Activated B cell treated with CpG ODN at 0.5 μM for 24 hours (primary cell): ENCODE data around the gene PRKG1. TPM values are rescaled to one million over a fixed set of nuclear protein-coding genes. Genes with fewer than 3 reads are reported as not detected.

Experiments used
- ATAC-seq: fragments of 200-7000 bp; cut with Tn5 transposase; one replicate; pipeline ENCODE4 v1.10.0; 2021; ENCODE audit warnings: low read depth, mild to moderate bottlenecking, moderate library complexity
- CTCF ChIA-PET: fragments of 350-600 bp; sonication (Branson Sonifier 250); formaldehyde crosslinking; loops from one replicate; lab custom pipeline; 2021; ENCODE audit warnings: antibody characterized with exemption; lab: Charles Lee
- POLR2A ChIA-PET: fragments of 350-600 bp; sonication (Branson Sonifier 250); formaldehyde crosslinking; loops from one replicate; lab custom pipeline; 2021; ENCODE audit warnings: antibody characterized with exemption; lab: Charles Lee
- DNase-seq: peaks from one replicate; pipeline ENCODE4 v3.0.0; 2022
- H3K27ac Mint-ChIP-seq: one replicate; pipeline ENCODE4 v1.8.0; 2020; ENCODE audit warnings: mixed read lengths
- H3K27me3 Mint-ChIP-seq: one replicate; pipeline ENCODE4 v1.8.0; 2021; ENCODE audit warnings: mixed read lengths
- H3K36me3 Mint-ChIP-seq: one replicate; pipeline ENCODE4 v1.8.0; 2021; ENCODE audit warnings: low read depth, mixed read lengths
- H3K4me1 Mint-ChIP-seq: one replicate; pipeline ENCODE4 v1.8.0; 2021; ENCODE audit warnings: mixed read lengths
- H3K4me3 Mint-ChIP-seq: one replicate; pipeline ENCODE4 v1.8.0; 2020; ENCODE audit warnings: mild to moderate bottlenecking, mixed read lengths
- H3K9me3 Mint-ChIP-seq: one replicate; pipeline ENCODE4 v1.8.0; 2020; ENCODE audit warnings: mixed read lengths
- intact Hi-C: fragments of 100-400 bp; cut with micrococcal nuclease; formaldehyde crosslinking; loops from one replicate; pipeline ENCODE4 v1.15.1; 2024
- total RNA-seq: library from RNA; stranded (reverse); gene quantifications from 2 replicates; pipeline ENCODE4 v1.2.3, GENCODE V29; 2022
- TF ChIP-seq, protein P1 (sequence below): fragments of 200-600 bp; IDR thresholded peaks from one replicate; pipeline ENCODE4 v1.8.0; 2022; ENCODE audit warnings: antibody characterized with exemption, mild to moderate bottlenecking

The PRKG1 gene
- total RNA-seq, 1 donor from 2014 or later: not detected

DNA sequence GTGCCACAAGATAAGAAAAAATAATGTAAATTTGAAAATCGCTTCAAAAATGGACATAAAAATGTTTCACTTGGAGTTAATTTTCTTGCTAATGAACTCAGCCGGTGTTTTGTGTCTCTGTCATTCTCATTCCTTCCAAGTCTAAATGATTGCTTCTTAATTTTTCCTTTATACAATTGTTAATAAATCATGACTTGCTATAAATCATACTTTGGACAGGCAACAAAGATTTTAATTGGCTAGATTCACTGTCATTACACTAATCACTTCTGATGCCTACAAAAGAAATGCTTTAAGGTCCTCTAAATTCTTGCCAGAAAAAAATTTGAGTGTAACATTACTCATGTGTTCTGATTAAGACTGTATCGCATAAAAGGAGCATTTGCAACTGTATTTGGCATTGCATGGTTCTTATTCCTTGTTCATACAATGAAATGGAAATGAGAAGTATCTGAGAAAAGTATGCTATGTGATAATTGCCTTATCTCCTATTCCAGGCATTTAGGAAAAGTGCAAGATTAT is 1000.3 kb downstream of the PRKG1 start:
- H3K27me3 Mint-ChIP-seq: no peaks in the 10 kb centered on the region
- intact Hi-C loops: no loop called here
- H3K36me3 Mint-ChIP-seq: no peaks in the 10 kb centered on the region
- TF ChIP-seq, protein P1, sequence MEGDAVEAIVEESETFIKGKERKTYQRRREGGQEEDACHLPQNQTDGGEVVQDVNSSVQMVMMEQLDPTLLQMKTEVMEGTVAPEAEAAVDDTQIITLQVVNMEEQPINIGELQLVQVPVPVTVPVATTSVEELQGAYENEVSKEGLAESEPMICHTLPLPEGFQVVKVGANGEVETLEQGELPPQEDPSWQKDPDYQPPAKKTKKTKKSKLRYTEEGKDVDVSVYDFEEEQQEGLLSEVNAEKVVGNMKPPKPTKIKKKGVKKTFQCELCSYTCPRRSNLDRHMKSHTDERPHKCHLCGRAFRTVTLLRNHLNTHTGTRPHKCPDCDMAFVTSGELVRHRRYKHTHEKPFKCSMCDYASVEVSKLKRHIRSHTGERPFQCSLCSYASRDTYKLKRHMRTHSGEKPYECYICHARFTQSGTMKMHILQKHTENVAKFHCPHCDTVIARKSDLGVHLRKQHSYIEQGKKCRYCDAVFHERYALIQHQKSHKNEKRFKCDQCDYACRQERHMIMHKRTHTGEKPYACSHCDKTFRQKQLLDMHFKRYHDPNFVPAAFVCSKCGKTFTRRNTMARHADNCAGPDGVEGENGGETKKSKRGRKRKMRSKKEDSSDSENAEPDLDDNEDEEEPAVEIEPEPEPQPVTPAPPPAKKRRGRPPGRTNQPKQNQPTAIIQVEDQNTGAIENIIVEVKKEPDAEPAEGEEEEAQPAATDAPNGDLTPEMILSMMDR: no peak
- H3K4me3 Mint-ChIP-seq: no peak overlapping the region
- ChIA-PET CTCF (no interaction called here), POLR2A (no interaction called here)
- H3K27ac Mint-ChIP-seq: no peak overlapping the region
- H3K9me3 Mint-ChIP-seq: no peaks in the 10 kb centered on the region
- ATAC-seq (no peak), DNase-seq (no peak)
- no peaks in the 10 kb centered on the region for H3K4me1 Mint-ChIP-seq

DNA sequence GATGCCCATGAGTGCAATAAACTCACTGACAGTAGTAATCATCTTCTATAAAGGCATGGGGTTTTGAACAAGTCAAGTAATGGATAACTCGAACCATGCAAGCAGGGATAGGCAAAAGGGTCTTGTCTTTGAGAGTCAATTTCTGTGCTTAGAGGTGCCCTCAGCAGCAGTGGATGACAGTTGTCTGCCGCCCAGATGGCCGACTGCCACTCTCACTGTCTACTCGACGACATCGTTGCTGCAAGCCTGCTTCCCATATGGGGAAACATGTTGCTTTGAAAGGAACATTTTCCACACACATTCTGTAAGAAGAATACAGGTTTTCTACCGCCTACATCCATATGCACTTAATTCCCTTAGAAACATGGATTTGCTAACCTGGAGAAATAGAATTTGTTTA is 1003.5 kb downstream of the PRKG1 start:
- H3K27me3 Mint-ChIP-seq: no peaks in the 10 kb centered on the region
- H3K9me3 Mint-ChIP-seq: no peaks in the 10 kb centered on the region
- DNase-seq (no peak), ATAC-seq (no peak)
- H3K36me3 Mint-ChIP-seq: no peaks in the 10 kb centered on the region
- ChIA-PET CTCF (no interaction called here), POLR2A (no interaction called here)
- no peaks in the 10 kb centered on the region for H3K4me1 Mint-ChIP-seq
- TF ChIP-seq, protein P1: no peak
- H3K4me3 Mint-ChIP-seq: no peak overlapping the region
- intact Hi-C loops: no loop called here
- no peak overlapping the region for H3K27ac Mint-ChIP-seq

DNA sequence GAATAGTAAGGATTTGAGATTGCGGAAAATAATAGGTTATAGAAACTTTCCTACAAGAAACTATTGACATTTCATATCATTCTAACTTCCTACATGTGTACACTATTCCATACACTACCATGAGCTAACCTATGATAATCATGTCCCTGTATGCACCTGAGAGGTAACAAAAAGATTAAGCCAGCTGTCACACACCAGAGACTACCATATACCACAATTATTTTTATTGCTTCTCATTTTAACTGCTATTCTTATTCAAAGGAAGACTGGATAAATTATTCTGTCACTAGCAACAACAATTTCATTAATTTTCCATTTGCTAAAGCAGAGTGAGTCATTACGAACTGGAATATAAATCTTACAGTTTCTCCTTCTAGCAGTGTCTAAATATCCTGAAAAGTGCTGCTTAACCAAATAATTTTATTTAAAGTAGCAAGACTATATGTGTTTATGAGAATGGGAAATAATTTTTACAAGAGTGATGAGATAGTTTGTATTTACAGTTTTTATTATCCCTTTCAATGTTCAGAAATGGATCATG is 1004.2 kb downstream of the PRKG1 start:
- POLR2A ChIA-PET: no interaction called here
- CTCF ChIA-PET: no interaction called here
- H3K36me3 Mint-ChIP-seq: no peaks in the 10 kb centered on the region
- H3K9me3 Mint-ChIP-seq: no peaks in the 10 kb centered on the region
- no peak overlapping the region for H3K4me3 Mint-ChIP-seq
- TF ChIP-seq, protein P1: no peak
- H3K4me1 Mint-ChIP-seq: no peaks in the 10 kb centered on the region
- no peak for ATAC-seq
- no peak overlapping the region for H3K27ac Mint-ChIP-seq
- H3K27me3 Mint-ChIP-seq: no peaks in the 10 kb centered on the region
- no peak for DNase-seq
- intact Hi-C loops: no loop called here

DNA sequence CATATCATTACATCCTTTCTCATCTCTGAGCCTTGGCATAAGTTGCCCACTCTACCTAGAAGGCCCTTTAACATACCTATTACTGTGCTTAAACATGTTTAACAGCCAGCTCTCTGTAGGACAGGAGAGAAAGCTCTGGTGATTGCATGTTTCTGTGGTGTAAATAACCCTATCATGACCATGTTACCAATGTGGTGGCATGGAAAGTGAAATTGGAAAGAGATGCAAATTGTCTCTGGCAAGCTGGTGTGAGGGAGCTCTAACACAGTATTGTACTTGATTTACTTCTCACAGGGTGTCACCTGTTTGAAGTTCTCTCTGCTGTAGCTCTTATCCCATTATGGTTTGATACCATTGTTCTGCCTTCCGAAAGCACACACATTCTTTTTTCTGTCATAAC is 1008.0 kb downstream of the PRKG1 start:
- H3K4me3 Mint-ChIP-seq: no peak overlapping the region
- ChIA-PET CTCF (no interaction called here), POLR2A (no interaction called here)
- no peaks in the 10 kb centered on the region for H3K9me3 Mint-ChIP-seq
- no peak overlapping the region for H3K27ac Mint-ChIP-seq
- ATAC-seq (no peak), DNase-seq (no peak)
- H3K4me1 Mint-ChIP-seq: no peaks in the 10 kb centered on the region
- no peaks in the 10 kb centered on the region for H3K36me3 Mint-ChIP-seq
- intact Hi-C loops: no loop called here
- no peaks in the 10 kb centered on the region for H3K27me3 Mint-ChIP-seq
- TF ChIP-seq, protein P1: no peak

DNA sequence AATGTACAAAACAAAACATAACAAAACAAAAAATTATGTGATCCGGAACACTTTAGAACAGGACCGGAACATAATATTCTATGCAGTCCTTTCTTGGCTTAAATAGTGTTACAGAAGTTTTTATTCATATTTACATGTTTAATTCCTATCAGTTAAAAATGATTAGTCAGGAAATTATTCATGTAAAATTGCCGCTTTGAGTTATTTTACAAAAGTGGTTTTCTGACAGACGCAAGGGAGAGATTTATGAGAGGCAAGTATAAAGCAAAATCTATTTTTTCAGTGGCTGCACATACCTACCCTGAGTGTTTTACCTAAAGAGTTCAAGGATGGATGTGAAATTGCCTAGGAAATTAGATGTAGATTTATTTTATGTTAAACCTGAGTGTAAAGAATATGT is 1009.1 kb downstream of the PRKG1 start:
- H3K27ac Mint-ChIP-seq: no peak overlapping the region
- POLR2A ChIA-PET: no interaction called here
- no peaks in the 10 kb centered on the region for H3K27me3 Mint-ChIP-seq
- no peaks in the 10 kb centered on the region for H3K36me3 Mint-ChIP-seq
- H3K9me3 Mint-ChIP-seq: no peaks in the 10 kb centered on the region
- TF ChIP-seq, protein P1: no peak
- DNase-seq (no peak), ATAC-seq (no peak)
- no peaks in the 10 kb centered on the region for H3K4me1 Mint-ChIP-seq
- intact Hi-C loops: no loop called here
- CTCF ChIA-PET: no interaction called here
- no peak overlapping the region for H3K4me3 Mint-ChIP-seq
